Parathyroid adenoma (tissue), 2 donors: ENCODE measurements around the gene ATP1A1.

Experiments used
- H2AFZ ChIP-seq: fragments of 300-600 bp; sonication (generic); one replicate; pipeline ENCODE4 v1.7.0; 2017; ENCODE audit warnings: antibody characterized with exemption, mild to moderate bottlenecking
- H3K27ac ChIP-seq: fragments of 300-600 bp; sonication (generic); one replicate; pipeline ENCODE4 v1.7.0; 2017
- H3K27me3 ChIP-seq: fragments of 300-600 bp; sonication (generic); one replicate; pipeline ENCODE4 v1.7.0; 2017; ENCODE audit warnings: low read length; ENCODE audit not compliant: control insufficient read depth, insufficient read depth
- H3K36me3 ChIP-seq: fragments of 300-600 bp; sonication (generic); one replicate; pipeline ENCODE4 v1.7.0; 2017; ENCODE audit warnings: low read length; ENCODE audit not compliant: control insufficient read depth, insufficient read depth
- H3K4me1 ChIP-seq: fragments of 300-600 bp; sonication (generic); one replicate; pipeline ENCODE4 v1.7.0; 2017; ENCODE audit warnings: control low read depth
- H3K4me2 ChIP-seq: fragments of 300-600 bp; sonication (generic); one replicate; pipeline ENCODE4 v1.7.0; 2017; ENCODE audit warnings: low read length
- H3K4me3 ChIP-seq: fragments of 300-600 bp; sonication (generic); one replicate; pipeline ENCODE4 v1.7.0; 2017; ENCODE audit warnings: low read depth, low read length
- H3K79me2 ChIP-seq: fragments of 300-600 bp; sonication (generic); one replicate; pipeline ENCODE4 v1.7.0; 2017; ENCODE audit warnings: control low read depth
- H3K9ac ChIP-seq: fragments of 300-600 bp; sonication (generic); one replicate; pipeline ENCODE4 v1.7.0; 2017; ENCODE audit warnings: mild to moderate bottlenecking
- H3K9me3 ChIP-seq: fragments of 300-600 bp; sonication (generic); one replicate; pipeline ENCODE4 v1.7.0; 2017; ENCODE audit warnings: low read length; ENCODE audit not compliant: control insufficient read depth
- TF ChIP-seq, protein P1 (sequence below): fragments of 300-600 bp; sonication (generic); IDR thresholded peaks from one replicate; pipeline ENCODE4 v1.7.0; 2017; ENCODE audit warnings: antibody characterized with exemption, mild to moderate bottlenecking
- donor health status: primary hyperparathyroidism.

ATP1A1 gene

GRCh38 chr1:116372651-116373430 lies at the start of gene ATP1A1:
Gene ATP1A1, plus strand, starts transcription at chr1:116373244. Its CDS starts 268 bp downstream, at chr1:116373512.
- Histone ChIP-seq H3K79me2 (peaks cover 25% of the 10 kb centered on the region), H3K4me3 (peak within 1 kb of the TSS; percentile 94), H3K9ac (peak within 1 kb of the TSS; percentile 96), H3K4me2 (peak within 1 kb of the TSS; percentile 87), H3K4me1 (peaks cover 6% of the 10 kb centered on the region), H3K9me3 (no peaks in the 10 kb centered on the region), H2AFZ (peak within 1 kb of the TSS; percentile 87), H3K36me3 (no peaks in the 10 kb centered on the region), H3K27me3 (no peaks in the 10 kb centered on the region), H3K27ac (peak within 1 kb of the TSS; percentile 98)
- TF ChIP-seq, protein P1, sequence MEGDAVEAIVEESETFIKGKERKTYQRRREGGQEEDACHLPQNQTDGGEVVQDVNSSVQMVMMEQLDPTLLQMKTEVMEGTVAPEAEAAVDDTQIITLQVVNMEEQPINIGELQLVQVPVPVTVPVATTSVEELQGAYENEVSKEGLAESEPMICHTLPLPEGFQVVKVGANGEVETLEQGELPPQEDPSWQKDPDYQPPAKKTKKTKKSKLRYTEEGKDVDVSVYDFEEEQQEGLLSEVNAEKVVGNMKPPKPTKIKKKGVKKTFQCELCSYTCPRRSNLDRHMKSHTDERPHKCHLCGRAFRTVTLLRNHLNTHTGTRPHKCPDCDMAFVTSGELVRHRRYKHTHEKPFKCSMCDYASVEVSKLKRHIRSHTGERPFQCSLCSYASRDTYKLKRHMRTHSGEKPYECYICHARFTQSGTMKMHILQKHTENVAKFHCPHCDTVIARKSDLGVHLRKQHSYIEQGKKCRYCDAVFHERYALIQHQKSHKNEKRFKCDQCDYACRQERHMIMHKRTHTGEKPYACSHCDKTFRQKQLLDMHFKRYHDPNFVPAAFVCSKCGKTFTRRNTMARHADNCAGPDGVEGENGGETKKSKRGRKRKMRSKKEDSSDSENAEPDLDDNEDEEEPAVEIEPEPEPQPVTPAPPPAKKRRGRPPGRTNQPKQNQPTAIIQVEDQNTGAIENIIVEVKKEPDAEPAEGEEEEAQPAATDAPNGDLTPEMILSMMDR, result peak; percentile 7

DNA sequence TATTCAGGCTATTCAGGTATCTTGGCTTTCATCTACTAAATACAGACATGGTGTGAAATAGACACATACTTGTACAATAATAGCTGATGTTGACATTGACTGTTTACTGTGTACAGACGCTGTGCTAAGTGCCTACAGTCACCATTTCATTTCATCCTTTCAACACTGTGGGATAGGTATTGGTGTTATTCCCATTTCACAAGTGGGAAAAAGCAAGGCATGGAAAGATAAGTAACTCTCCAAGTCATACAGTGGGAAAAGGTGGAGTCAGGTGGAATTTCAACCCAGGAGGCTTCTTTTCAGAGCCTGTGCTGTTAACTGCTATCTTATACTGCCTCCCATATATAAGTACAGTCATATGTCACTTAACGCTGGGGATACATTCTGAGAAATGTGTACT lies 49.6 kb upstream of the ATP1A1 start:
- H3K4me1 ChIP-seq, result peaks cover 45% of the 10 kb centered on the region

DNA sequence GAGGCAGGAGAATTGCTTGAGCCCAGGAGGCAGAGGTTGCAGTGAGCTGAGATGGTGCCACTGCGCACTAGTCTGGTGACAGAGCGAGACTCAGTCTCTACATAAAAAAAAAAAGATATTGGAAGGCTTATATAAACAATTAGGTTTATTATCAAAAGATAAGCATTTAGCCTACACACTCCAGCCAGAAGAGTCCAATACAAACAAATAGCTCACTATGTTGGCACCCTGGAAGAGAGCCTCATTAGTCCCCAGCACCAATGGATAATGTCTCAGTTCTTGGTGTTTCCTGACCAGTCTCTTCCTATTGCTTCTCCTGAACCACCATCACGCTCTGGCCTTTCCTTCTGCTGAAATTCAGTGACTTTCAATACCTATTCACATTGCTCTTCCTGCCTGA lies 48.6 kb upstream of the ATP1A1 start:
- Histone ChIP-seq H3K9me3 (no peaks in the 10 kb centered on the region), H3K4me2 (peak overlapping the region; percentile 37), H3K27ac (peak overlapping the region; percentile 68), H3K4me3 (no peak overlapping the region), H3K79me2 (no peaks in the 10 kb centered on the region), H3K4me1 (peaks cover 46% of the 10 kb centered on the region), H3K36me3 (no peaks in the 10 kb centered on the region), H2AFZ (peak overlapping the region; percentile 73), H3K9ac (no peak overlapping the region), H3K27me3 (no peaks in the 10 kb centered on the region)
- TF ChIP-seq, protein P1, result no peak

More for the DNA sequence above, 49.6 kb upstream of the ATP1A1 start:
- H3K4me3 ChIP-seq, result no peak overlapping the region
- TF ChIP-seq, protein P1, result no peak
- H3K4me2 ChIP-seq, result no peak overlapping the region
- no peaks in the 10 kb centered on the region for H3K27me3 ChIP-seq
- no peak overlapping the region for H2AFZ ChIP-seq
- peak overlapping the region; percentile 19 for H3K27ac ChIP-seq
- no peaks in the 10 kb centered on the region for H3K9me3 ChIP-seq
- no peaks in the 10 kb centered on the region for H3K79me2 ChIP-seq
- H3K36me3 ChIP-seq, result no peaks in the 10 kb centered on the region
- no peak overlapping the region for H3K9ac ChIP-seq

DNA sequence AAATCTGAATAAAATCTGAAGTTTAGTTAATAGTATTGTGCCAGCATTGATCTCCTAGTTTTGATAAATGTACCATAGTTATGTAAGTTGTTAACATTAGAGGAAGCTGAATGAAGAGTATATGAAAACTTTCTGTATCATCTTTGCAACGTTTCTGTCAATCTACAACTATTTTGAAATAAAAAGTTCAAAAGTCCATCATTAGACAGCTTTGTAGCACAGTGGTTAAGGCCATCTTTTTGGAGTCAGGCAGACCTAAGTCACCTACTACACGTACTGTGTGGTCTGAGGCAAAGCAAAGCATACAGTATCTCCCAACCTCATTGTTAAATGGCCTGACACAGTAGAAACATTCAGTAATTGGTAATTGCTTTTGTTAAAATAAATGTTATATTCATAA lies 47.9 kb upstream of the ATP1A1 start:
- Histone ChIP-seq H3K36me3 (no peaks in the 10 kb centered on the region), H3K4me3 (no peak overlapping the region), H3K4me1 (peaks cover 49% of the 10 kb centered on the region), H3K27ac (peak overlapping the region; percentile 68), H3K9me3 (no peaks in the 10 kb centered on the region), H3K79me2 (no peaks in the 10 kb centered on the region), H3K27me3 (no peaks in the 10 kb centered on the region), H2AFZ (peak overlapping the region; percentile 73), H3K4me2 (no peak overlapping the region), H3K9ac (no peak overlapping the region)
- TF ChIP-seq, protein P1, result no peak

GRCh38 chr1:116325922-116326321 lies 47.1 kb upstream of the ATP1A1 start:
- Histone ChIP-seq H3K4me2 (no peak overlapping the region), H2AFZ (peak overlapping the region; percentile 56), H3K79me2 (no peaks in the 10 kb centered on the region), H3K27ac (peak overlapping the region; percentile 59), H3K27me3 (no peaks in the 10 kb centered on the region), H3K36me3 (no peaks in the 10 kb centered on the region), H3K9me3 (no peaks in the 10 kb centered on the region), H3K4me1 (peaks cover 52% of the 10 kb centered on the region), H3K9ac (no peak overlapping the region), H3K4me3 (no peak overlapping the region)
- TF ChIP-seq, protein P1, result no peak
